Activated CD4-positive, alpha-beta memory T cell treated with anti-CD3 and anti-CD28 coated beads for 36 hours (primary cell): ENCODE data around the gene GPN2. TPM values are rescaled to one million over a fixed set of nuclear protein-coding genes. Genes with fewer than 3 reads are reported as not detected.
"Not testable (repeated sequence)": the region's sequence is repeated elsewhere in the genome, so short reads cannot be mapped to it uniquely, and the experiment has no call there.

ENCODE experiments used
- CTCF ChIA-PET: fragments of 350-600 bp; sonication (Branson Sonifier 250); formaldehyde crosslinking; loops from one replicate; lab custom pipeline; 2021; ENCODE audit warnings: antibody characterized with exemption, inconsistent platforms; lab: Charles Lee
- POLR2A ChIA-PET: fragments of 350-600 bp; sonication (Branson Sonifier 250); formaldehyde crosslinking; loops from one replicate; lab custom pipeline; 2021; ENCODE audit warnings: antibody characterized with exemption; lab: Charles Lee
- DNase-seq: peaks from one replicate; pipeline ENCODE4 v3.0.0-alpha.2; 2020
- H3K27ac Mint-ChIP-seq: one replicate; pipeline ENCODE4 v1.8.0; 2021; ENCODE audit warnings: mixed read lengths
- H3K27me3 Mint-ChIP-seq: one replicate; pipeline ENCODE4 v1.8.0; 2021; ENCODE audit warnings: mixed read lengths
- H3K36me3 Mint-ChIP-seq: one replicate; pipeline ENCODE4 v1.8.0; 2021; ENCODE audit warnings: mixed read lengths
- H3K4me1 Mint-ChIP-seq: one replicate; pipeline ENCODE4 v1.8.0; 2021; ENCODE audit warnings: low read depth, mixed read lengths
- H3K4me3 Mint-ChIP-seq: one replicate; pipeline ENCODE4 v1.8.0; 2021; ENCODE audit warnings: mild to moderate bottlenecking, mixed read lengths
- H3K9me3 Mint-ChIP-seq: one replicate; pipeline ENCODE4 v1.8.0; 2021; ENCODE audit warnings: mixed read lengths
- intact Hi-C: fragments of 100-400 bp; cut with micrococcal nuclease; formaldehyde crosslinking; loops from one replicate; pipeline ENCODE4 v1.15.1; 2023
- total RNA-seq, 2 experiments: library from RNA; stranded (reverse); gene quantifications; one replicate each; pipeline ENCODE4 v1.2.3, GENCODE V29; 2021

The GPN2 gene
- total RNA-seq, 2 experiments from 2014 or later, result 35.4 to 38.3 TPM

- ChIA-PET CTCF (interaction anchor here (4.6 kb wide), 1 partner anchor 23 kb away, joined by 28 read pairs; no protein-coding TSS in a partner anchor), POLR2A (interaction anchor here (0.5 to 2.2 kb wide), 3 partner anchors 18 to 475 kb away, joined by 3 to 5 read pairs (median 5); no protein-coding TSS in a partner anchor)
- no peak overlapping the region for H3K27ac Mint-ChIP-seq
- H3K27me3 Mint-ChIP-seq, result no peaks in the 10 kb centered on the region
- H3K4me3 Mint-ChIP-seq, result no peak overlapping the region
- DNase-seq, result no peak
- H3K4me1 Mint-ChIP-seq, result peaks cover under 1% of the 10 kb centered on the region
- intact Hi-C loops, result no loop called here
- peaks cover 35% of the 10 kb centered on the region for H3K36me3 Mint-ChIP-seq
- no peaks in the 10 kb centered on the region for H3K9me3 Mint-ChIP-seq
Observed at GRCh38 chr1:26856604-26857469, 33.2 kb downstream of the GPN2 start.

- peaks cover 41% of the 10 kb centered on the region for H3K36me3 Mint-ChIP-seq
- H3K9me3 Mint-ChIP-seq, result no peaks in the 10 kb centered on the region
- no peak for DNase-seq
- ChIA-PET POLR2A (interaction anchor here (1.1 to 2.2 kb wide), 2 partner anchors 9 to 17 kb away, joined by 5 read pairs; no protein-coding TSS in a partner anchor), CTCF (no interaction called here)
- H3K4me3 Mint-ChIP-seq, result no peak overlapping the region
- H3K27ac Mint-ChIP-seq, result no peak overlapping the region
- intact Hi-C loops, result no loop called here
- no peaks in the 10 kb centered on the region for H3K27me3 Mint-ChIP-seq
- peaks cover 3% of the 10 kb centered on the region for H3K4me1 Mint-ChIP-seq
Observed at GRCh38 chr1:26856181-26856580, 33.9 kb downstream of the GPN2 start.

- Mint-ChIP-seq H3K36me3 (peaks cover 46% of the 10 kb centered on the region), H3K27ac (no peak overlapping the region), H3K4me1 (peaks cover 3% of the 10 kb centered on the region), H3K4me3 (no peak overlapping the region), H3K27me3 (no peaks in the 10 kb centered on the region), H3K9me3 (no peaks in the 10 kb centered on the region)
- ChIA-PET CTCF (no interaction called here), POLR2A (interaction anchor here (1.1 to 2.2 kb wide), 2 partner anchors 10 to 17 kb away, joined by 5 read pairs; no protein-coding TSS in a partner anchor)
- no peak for DNase-seq
- intact Hi-C loops, result no loop called here
Observed at GRCh38 chr1:26855636-26856035, 34.4 kb downstream of the GPN2 start.

- Mint-ChIP-seq H3K9me3 (no peaks in the 10 kb centered on the region), H3K4me3 (no peak overlapping the region), H3K27me3 (no peaks in the 10 kb centered on the region), H3K4me1 (peaks cover 3% of the 10 kb centered on the region), H3K27ac (no peak overlapping the region), H3K36me3 (peaks cover 52% of the 10 kb centered on the region)
- POLR2A ChIA-PET, result interaction anchor here (1.1 to 2.2 kb wide), 2 partner anchors 10 to 16 kb away, joined by 5 read pairs; no protein-coding TSS in a partner anchor
- intact Hi-C loops, result no loop called here
- CTCF ChIA-PET, result interaction anchor here (0.9 kb wide), 1 partner anchor 16 kb away, joined by 3 read pairs; no protein-coding TSS in a partner anchor
- DNase-seq, result no peak
Observed at GRCh38 chr1:26854906-26855305, 35.2 kb downstream of the GPN2 start.

GRCh38 chr1:26853600-26853999 lies 36.5 kb downstream of the GPN2 start:
- POLR2A ChIA-PET, result no interaction called here
- Mint-ChIP-seq H3K4me3 (no peak overlapping the region), H3K9me3 (no peaks in the 10 kb centered on the region), H3K27ac (no peak overlapping the region), H3K36me3 (peaks cover 60% of the 10 kb centered on the region), H3K4me1 (peaks cover 3% of the 10 kb centered on the region), H3K27me3 (no peaks in the 10 kb centered on the region)
- CTCF ChIA-PET, result no interaction called here
- DNase-seq, result no peak
- intact Hi-C loops, result no loop called here

- H3K27ac Mint-ChIP-seq, result no peak overlapping the region
Observed at GRCh38 chr1:26853156-26853555, 36.9 kb downstream of the GPN2 start.

GRCh38 chr1:26852701-26853100 lies 37.4 kb downstream of the GPN2 start:
- CTCF ChIA-PET, result no interaction called here
- H3K27ac Mint-ChIP-seq, result no peak overlapping the region
- intact Hi-C loops, result no loop called here
- H3K4me3 Mint-ChIP-seq, result no peak overlapping the region
- H3K9me3 Mint-ChIP-seq, result no peaks in the 10 kb centered on the region
- DNase-seq, result no peak
- peaks cover 5% of the 10 kb centered on the region for H3K4me1 Mint-ChIP-seq
- no peaks in the 10 kb centered on the region for H3K27me3 Mint-ChIP-seq
- peaks cover 67% of the 10 kb centered on the region for H3K36me3 Mint-ChIP-seq
- POLR2A ChIA-PET, result no interaction called here

More at GRCh38 chr1:26853156-26853555, 36.9 kb downstream of the GPN2 start:
- intact Hi-C loops, result no loop called here
- H3K36me3 Mint-ChIP-seq, result peaks cover 64% of the 10 kb centered on the region
- peaks cover 3% of the 10 kb centered on the region for H3K4me1 Mint-ChIP-seq
- no peak overlapping the region for H3K4me3 Mint-ChIP-seq
- DNase-seq, result peak; percentile 82
- H3K9me3 Mint-ChIP-seq, result no peaks in the 10 kb centered on the region
- CTCF ChIA-PET, result no interaction called here
- POLR2A ChIA-PET, result no interaction called here
- H3K27me3 Mint-ChIP-seq, result no peaks in the 10 kb centered on the region

GRCh38 chr1:26851106-26851684 lies 38.9 kb downstream of the GPN2 start:
- no peak for DNase-seq
- Mint-ChIP-seq H3K36me3 (peaks cover 71% of the 10 kb centered on the region), H3K4me3 (no peak overlapping the region), H3K27ac (no peak overlapping the region), H3K9me3 (no peaks in the 10 kb centered on the region), H3K4me1 (peaks cover 7% of the 10 kb centered on the region), H3K27me3 (no peaks in the 10 kb centered on the region)
- intact Hi-C loops, result no loop called here
- POLR2A ChIA-PET, result no interaction called here
- CTCF ChIA-PET, result interaction anchor here (0.7 to 1.5 kb wide), 4 partner anchors 11 to 26 kb away, joined by 3 to 4 read pairs (median 4); no protein-coding TSS in a partner anchor

- DNase-seq, result peak; percentile 26
- Mint-ChIP-seq H3K27ac (no peak overlapping the region), H3K9me3 (no peaks in the 10 kb centered on the region), H3K36me3 (peaks cover 67% of the 10 kb centered on the region), H3K4me1 (peaks cover 18% of the 10 kb centered on the region), H3K4me3 (no peak overlapping the region), H3K27me3 (no peaks in the 10 kb centered on the region)
- ChIA-PET CTCF (interaction anchor here (1.0 to 1.2 kb wide), 2 partner anchors 29 to 38 kb away, joined by 3 read pairs; no protein-coding TSS in a partner anchor), POLR2A (interaction anchor here (0.9 to 1.5 kb wide), 4 partner anchors 9 to 12 kb away, joined by 3 to 5 read pairs (median 4); no protein-coding TSS in a partner anchor)
- intact Hi-C loops, result no loop called here
Observed at GRCh38 chr1:26848941-26849774, 40.9 kb downstream of the GPN2 start.

GRCh38 chr1:26848499-26848898 lies 41.6 kb downstream of the GPN2 start:
- ChIA-PET CTCF (interaction anchor here (1.0 to 1.2 kb wide), 2 partner anchors 29 to 38 kb away, joined by 3 read pairs; no protein-coding TSS in a partner anchor), POLR2A (interaction anchor here (1.1 kb wide), 1 partner anchor 10 kb away, joined by 4 read pairs; no protein-coding TSS in a partner anchor)
- intact Hi-C loops, result no loop called here
- peaks cover 66% of the 10 kb centered on the region for H3K36me3 Mint-ChIP-seq
- H3K9me3 Mint-ChIP-seq, result no peaks in the 10 kb centered on the region
- peaks cover 23% of the 10 kb centered on the region for H3K4me1 Mint-ChIP-seq
- no peak overlapping the region for H3K4me3 Mint-ChIP-seq
- H3K27ac Mint-ChIP-seq, result peak overlapping the region; percentile 33
- H3K27me3 Mint-ChIP-seq, result no peaks in the 10 kb centered on the region
- DNase-seq, result no peak

- Mint-ChIP-seq H3K4me1 (peaks cover 23% of the 10 kb centered on the region), H3K36me3 (peaks cover 59% of the 10 kb centered on the region)
- H3K27me3 Mint-ChIP-seq, H3K27ac Mint-ChIP-seq, DNase-seq, CTCF ChIA-PET, H3K4me3 Mint-ChIP-seq, H3K9me3 Mint-ChIP-seq, intact Hi-C loops, POLR2A ChIA-PET: not testable (repeated sequence)
Observed at GRCh38 chr1:26847826-26848225, 42.3 kb downstream of the GPN2 start.
